SK-N-SH (cell line): ENCODE measurements around the gene ZNF605.

Source experiments
- CHD2 ChIP-seq: fragments of 150-350 bp; IDR thresholded peaks from 2 replicates; pipeline ENCODE4 v1.6.1; 2018; ENCODE audit warnings: low read length; ENCODE audit not compliant: partially characterized antibody
- EP300 ChIP-seq, 2 experiments: IDR thresholded peaks; 2 replicates each; pipeline versions ENCODE4 v1.4.0 to v1.6.1; 2012; ENCODE audit warnings: borderline replicate concordance in 1 of 2, low read depth in 1 of 2, low read length in 1 of 2
- FOXM1 ChIP-seq: IDR thresholded peaks from 2 replicates; pipeline ENCODE4 v1.4.0; 2012; ENCODE audit warnings: low read depth, mild to moderate bottlenecking
- GABPA ChIP-seq: IDR thresholded peaks from 2 replicates; pipeline ENCODE4 v1.4.0; 2012; ENCODE audit warnings: low read depth, mild to moderate bottlenecking
- MXI1 ChIP-seq: IDR thresholded peaks from 2 replicates; pipeline ENCODE4 v1.6.1; 2012; ENCODE audit warnings: mild to moderate bottlenecking, low read depth, low read length, improper control_type of control experiment
- RAD21 ChIP-seq: IDR thresholded peaks from 2 replicates; pipeline ENCODE4 v1.6.1; 2012; ENCODE audit warnings: mild to moderate bottlenecking, low read length
- RFX5 ChIP-seq: IDR thresholded peaks from 2 replicates; pipeline ENCODE4 v1.6.1; 2012; ENCODE audit warnings: mild to moderate bottlenecking, improper control_type of control experiment, low read length
- RXRA ChIP-seq: IDR thresholded peaks from 2 replicates; pipeline ENCODE4 v1.4.0; 2012; ENCODE audit warnings: low read depth, mild to moderate bottlenecking, borderline replicate concordance
- TAF1 ChIP-seq: IDR thresholded peaks from 2 replicates; pipeline ENCODE4 v1.6.1; 2012; ENCODE audit warnings: low read depth, mild to moderate bottlenecking, low read length, moderate library complexity, borderline replicate concordance
- TEAD4 ChIP-seq: IDR thresholded peaks from 2 replicates; pipeline ENCODE4 v1.4.0; 2012; ENCODE audit warnings: mild to moderate bottlenecking, borderline replicate concordance; ENCODE audit not compliant: insufficient read depth
- TF ChIP-seq, protein P1 (sequence below): fragments of 200-600 bp; sonication (generic); IDR thresholded peaks from 2 replicates; pipeline ENCODE4 v1.6.1; 2017; ENCODE audit warnings: antibody characterized with exemption, mild to moderate bottlenecking, moderate library complexity
- TF ChIP-seq, protein P2 (sequence below): IDR thresholded peaks from 2 replicates; pipeline ENCODE4 v1.6.1; 2012; ENCODE audit warnings: mild to moderate bottlenecking, low read depth, low read length, moderate library complexity
- TF ChIP-seq, protein P3 (sequence below): IDR thresholded peaks from 2 replicates; pipeline ENCODE4 v1.4.0; 2012; ENCODE audit warnings: low read depth, borderline replicate concordance
- TF ChIP-seq, protein P4 (sequence below): fragments of 150-350 bp; IDR thresholded peaks from 2 replicates; pipeline ENCODE4 v1.6.1; 2017; ENCODE audit warnings: antibody characterized with exemption, low read length, low read depth, borderline replicate concordance

DNA sequence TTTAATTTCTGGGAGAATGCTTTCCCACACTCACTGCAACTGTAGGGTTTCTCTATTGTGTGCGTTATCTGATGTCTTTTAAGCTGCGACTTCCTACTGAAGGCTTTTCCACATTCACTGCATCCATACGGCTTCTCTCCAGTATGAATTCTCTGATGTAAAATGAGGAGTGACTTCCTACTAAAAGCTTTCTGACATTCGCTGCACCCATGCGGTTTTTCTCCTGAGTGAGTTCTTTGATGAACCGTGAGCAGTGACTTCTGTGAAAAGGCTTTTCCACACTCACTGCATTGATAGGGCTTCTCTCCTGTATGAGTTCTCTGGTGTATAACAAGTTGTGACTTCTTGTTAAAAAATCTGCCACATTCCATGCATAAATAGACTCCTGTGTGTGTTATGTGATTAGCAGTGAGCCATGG is 29.7 kb downstream of the ZNF605 start:
- TF ChIP-seq, protein P1, sequence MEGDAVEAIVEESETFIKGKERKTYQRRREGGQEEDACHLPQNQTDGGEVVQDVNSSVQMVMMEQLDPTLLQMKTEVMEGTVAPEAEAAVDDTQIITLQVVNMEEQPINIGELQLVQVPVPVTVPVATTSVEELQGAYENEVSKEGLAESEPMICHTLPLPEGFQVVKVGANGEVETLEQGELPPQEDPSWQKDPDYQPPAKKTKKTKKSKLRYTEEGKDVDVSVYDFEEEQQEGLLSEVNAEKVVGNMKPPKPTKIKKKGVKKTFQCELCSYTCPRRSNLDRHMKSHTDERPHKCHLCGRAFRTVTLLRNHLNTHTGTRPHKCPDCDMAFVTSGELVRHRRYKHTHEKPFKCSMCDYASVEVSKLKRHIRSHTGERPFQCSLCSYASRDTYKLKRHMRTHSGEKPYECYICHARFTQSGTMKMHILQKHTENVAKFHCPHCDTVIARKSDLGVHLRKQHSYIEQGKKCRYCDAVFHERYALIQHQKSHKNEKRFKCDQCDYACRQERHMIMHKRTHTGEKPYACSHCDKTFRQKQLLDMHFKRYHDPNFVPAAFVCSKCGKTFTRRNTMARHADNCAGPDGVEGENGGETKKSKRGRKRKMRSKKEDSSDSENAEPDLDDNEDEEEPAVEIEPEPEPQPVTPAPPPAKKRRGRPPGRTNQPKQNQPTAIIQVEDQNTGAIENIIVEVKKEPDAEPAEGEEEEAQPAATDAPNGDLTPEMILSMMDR, result no peak
- no peak for TF ChIP-seq CHD2
- TF ChIP-seq TEAD4, result no peak
- no peak for TF ChIP-seq RFX5
- TF ChIP-seq GABPA, result no peak
- TF ChIP-seq RAD21, result no peak
- TF ChIP-seq EP300 (IDR thresholded peaks at IDR 0.05; ENCODE audit: borderline replicate concordance in 1 of 2, low read depth in 1 of 2, low read length in 1 of 2), result no peak
- TF ChIP-seq, protein P2, sequence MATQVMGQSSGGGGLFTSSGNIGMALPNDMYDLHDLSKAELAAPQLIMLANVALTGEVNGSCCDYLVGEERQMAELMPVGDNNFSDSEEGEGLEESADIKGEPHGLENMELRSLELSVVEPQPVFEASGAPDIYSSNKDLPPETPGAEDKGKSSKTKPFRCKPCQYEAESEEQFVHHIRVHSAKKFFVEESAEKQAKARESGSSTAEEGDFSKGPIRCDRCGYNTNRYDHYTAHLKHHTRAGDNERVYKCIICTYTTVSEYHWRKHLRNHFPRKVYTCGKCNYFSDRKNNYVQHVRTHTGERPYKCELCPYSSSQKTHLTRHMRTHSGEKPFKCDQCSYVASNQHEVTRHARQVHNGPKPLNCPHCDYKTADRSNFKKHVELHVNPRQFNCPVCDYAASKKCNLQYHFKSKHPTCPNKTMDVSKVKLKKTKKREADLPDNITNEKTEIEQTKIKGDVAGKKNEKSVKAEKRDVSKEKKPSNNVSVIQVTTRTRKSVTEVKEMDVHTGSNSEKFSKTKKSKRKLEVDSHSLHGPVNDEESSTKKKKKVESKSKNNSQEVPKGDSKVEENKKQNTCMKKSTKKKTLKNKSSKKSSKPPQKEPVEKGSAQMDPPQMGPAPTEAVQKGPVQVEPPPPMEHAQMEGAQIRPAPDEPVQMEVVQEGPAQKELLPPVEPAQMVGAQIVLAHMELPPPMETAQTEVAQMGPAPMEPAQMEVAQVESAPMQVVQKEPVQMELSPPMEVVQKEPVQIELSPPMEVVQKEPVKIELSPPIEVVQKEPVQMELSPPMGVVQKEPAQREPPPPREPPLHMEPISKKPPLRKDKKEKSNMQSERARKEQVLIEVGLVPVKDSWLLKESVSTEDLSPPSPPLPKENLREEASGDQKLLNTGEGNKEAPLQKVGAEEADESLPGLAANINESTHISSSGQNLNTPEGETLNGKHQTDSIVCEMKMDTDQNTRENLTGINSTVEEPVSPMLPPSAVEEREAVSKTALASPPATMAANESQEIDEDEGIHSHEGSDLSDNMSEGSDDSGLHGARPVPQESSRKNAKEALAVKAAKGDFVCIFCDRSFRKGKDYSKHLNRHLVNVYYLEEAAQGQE, result no peak
- TF ChIP-seq, protein P3, sequence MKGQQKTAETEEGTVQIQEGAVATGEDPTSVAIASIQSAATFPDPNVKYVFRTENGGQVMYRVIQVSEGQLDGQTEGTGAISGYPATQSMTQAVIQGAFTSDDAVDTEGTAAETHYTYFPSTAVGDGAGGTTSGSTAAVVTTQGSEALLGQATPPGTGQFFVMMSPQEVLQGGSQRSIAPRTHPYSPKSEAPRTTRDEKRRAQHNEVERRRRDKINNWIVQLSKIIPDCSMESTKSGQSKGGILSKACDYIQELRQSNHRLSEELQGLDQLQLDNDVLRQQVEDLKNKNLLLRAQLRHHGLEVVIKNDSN, result no peak
- TF ChIP-seq, protein P4, sequence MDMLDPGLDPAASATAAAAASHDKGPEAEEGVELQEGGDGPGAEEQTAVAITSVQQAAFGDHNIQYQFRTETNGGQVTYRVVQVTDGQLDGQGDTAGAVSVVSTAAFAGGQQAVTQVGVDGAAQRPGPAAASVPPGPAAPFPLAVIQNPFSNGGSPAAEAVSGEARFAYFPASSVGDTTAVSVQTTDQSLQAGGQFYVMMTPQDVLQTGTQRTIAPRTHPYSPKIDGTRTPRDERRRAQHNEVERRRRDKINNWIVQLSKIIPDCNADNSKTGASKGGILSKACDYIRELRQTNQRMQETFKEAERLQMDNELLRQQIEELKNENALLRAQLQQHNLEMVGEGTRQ, result no peak
- TF ChIP-seq TAF1, result no peak
- no peak for TF ChIP-seq MXI1
- no peak for TF ChIP-seq FOXM1
- no peak for TF ChIP-seq RXRA
